ENCODE results near the gene PPP6R2.

DNA sequence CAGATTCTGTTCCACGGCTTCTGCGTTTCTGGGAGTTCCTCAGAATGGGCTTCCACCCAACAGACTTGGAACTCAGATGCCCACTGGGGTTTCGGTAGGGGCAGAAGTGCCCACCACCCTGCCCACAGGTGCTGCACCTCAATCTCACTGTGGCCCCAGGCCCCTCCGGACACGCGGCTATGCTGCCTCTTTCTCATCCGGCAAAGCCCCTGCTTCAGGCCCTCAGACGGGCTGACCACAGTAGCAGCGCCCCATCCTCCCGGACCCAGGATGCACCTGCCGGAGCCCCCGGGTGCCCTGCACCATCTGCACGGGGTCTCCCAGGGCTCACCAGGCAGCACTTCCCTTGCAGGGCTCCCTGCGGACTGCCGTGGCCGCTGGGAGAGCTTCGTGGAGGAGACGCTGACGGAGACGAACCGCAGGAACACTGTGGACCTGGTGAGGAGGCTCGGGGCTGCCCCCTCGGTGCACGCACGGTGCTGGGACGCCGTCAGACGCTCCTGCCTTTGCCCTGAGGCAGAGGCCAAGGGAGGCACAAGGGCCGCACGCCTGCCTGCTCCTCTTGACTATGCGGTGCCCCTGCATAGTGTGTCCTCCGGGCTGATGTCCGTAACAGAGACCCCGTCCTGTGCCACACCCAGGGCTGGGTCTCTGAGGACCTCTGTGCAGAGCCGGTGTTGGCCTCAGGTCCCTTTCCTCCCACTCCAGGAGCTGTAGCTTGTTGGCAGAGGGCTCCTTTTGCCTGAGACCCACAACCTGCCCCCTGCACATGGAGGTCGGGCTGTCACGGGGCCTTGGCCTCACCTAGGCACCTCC is 93.1 kb downstream of the PPP6R2 start:
- TF ChIP-seq, protein P1, sequence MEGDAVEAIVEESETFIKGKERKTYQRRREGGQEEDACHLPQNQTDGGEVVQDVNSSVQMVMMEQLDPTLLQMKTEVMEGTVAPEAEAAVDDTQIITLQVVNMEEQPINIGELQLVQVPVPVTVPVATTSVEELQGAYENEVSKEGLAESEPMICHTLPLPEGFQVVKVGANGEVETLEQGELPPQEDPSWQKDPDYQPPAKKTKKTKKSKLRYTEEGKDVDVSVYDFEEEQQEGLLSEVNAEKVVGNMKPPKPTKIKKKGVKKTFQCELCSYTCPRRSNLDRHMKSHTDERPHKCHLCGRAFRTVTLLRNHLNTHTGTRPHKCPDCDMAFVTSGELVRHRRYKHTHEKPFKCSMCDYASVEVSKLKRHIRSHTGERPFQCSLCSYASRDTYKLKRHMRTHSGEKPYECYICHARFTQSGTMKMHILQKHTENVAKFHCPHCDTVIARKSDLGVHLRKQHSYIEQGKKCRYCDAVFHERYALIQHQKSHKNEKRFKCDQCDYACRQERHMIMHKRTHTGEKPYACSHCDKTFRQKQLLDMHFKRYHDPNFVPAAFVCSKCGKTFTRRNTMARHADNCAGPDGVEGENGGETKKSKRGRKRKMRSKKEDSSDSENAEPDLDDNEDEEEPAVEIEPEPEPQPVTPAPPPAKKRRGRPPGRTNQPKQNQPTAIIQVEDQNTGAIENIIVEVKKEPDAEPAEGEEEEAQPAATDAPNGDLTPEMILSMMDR (conservative IDR thresholded peaks at IDR 0.05; ENCODE audit: low read length) = no peak
- no peak for TF ChIP-seq EZH2phosphoT487 (IDR thresholded peaks at IDR 0.05; ENCODE audit: borderline replicate concordance)

Measured in Loucy (cell line).